PC-9 (cell line): ENCODE measurements around the gene LARP1B. TPM values are rescaled to one million over a fixed set of nuclear protein-coding genes. Genes with fewer than 3 reads are reported as not detected.

Source experiments
- Bru-seq: library from RNA; stranded (reverse); fragments of 400-500 nt; gene quantifications from one replicate; lab custom pipeline; 2021; lab: Mats Ljungman, UMichigan
- BruChase-seq, 2 experiments: library from RNA; stranded (reverse); fragments of 400-500 nt; gene quantifications; one replicate each; lab custom pipeline; 2021; lab: Mats Ljungman, UMichigan
- BruUV-seq: library from RNA; stranded (reverse); fragments of 400-500 nt; replicated peaks from 2 replicates; lab custom pipeline; 2021; lab: Mats Ljungman, UMichigan
- CTCF ChIA-PET: fragments of 300-600 bp; sonication (Branson Sonifier 250); formaldehyde crosslinking; loops from one replicate; lab custom pipeline; 2022; ENCODE audit warnings: antibody characterized with exemption; lab: Charles Lee
- POLR2A ChIA-PET: fragments of 300-600 bp; sonication (Branson Sonifier 250); formaldehyde crosslinking; loops from one replicate; lab custom pipeline; 2022; ENCODE audit warnings: antibody characterized with exemption; ENCODE audit not compliant: unreplicated experiment; lab: Charles Lee
- DNase-seq, 2 experiments: peaks; one replicate each; pipeline versions ENCODE4 v3.0.0 to v3.0.0-alpha.2; 2015 to 2022; ENCODE audit warnings: mixed read lengths in 1 of 2
- H2AFZ ChIP-seq: fragments of 200-600 bp; sonication (generic); 2 replicates; pipeline ENCODE4 v1.8.1; 2017; ENCODE audit warnings: antibody characterized with exemption
- H3F3A ChIP-seq: fragments of 200-600 bp; sonication (generic); 2 replicates; pipeline ENCODE4 v1.8.1; 2017; ENCODE audit warnings: antibody characterized with exemption, mild to moderate bottlenecking, low read depth; ENCODE audit not compliant: insufficient read depth
- H3K27ac ChIP-seq: fragments of 200-600 bp; sonication (generic); 2 replicates; pipeline ENCODE4 v1.6.1; 2016; ENCODE audit warnings: mixed run types
- H3K27me3 ChIP-seq: fragments of 200-600 bp; sonication (generic); 2 replicates; pipeline ENCODE4 v1.6.1; 2016; ENCODE audit warnings: low read depth, mixed run types; ENCODE audit not compliant: insufficient read depth
- H3K36me3 ChIP-seq: fragments of 200-600 bp; sonication (generic); 2 replicates; pipeline ENCODE4 v1.6.1; 2016; ENCODE audit warnings: low read depth, mixed run types
- H3K4me1 ChIP-seq: fragments of 200-600 bp; sonication (generic); replicated peaks from 2 replicates; pipeline ENCODE4 v1.6.1; 2016; ENCODE audit warnings: mixed run types; ENCODE audit not compliant: insufficient read depth
- H3K4me2 ChIP-seq: fragments of 200-600 bp; sonication (generic); 2 replicates; pipeline ENCODE4 v1.6.1; 2017; ENCODE audit warnings: mixed run types
- H3K4me3 ChIP-seq: fragments of 200-600 bp; sonication (generic); 2 replicates; pipeline ENCODE4 v1.6.1; 2016; ENCODE audit warnings: mixed run types
- H3K79me2 ChIP-seq: fragments of 200-600 bp; sonication (generic); 2 replicates; pipeline ENCODE4 v1.6.1; 2017; ENCODE audit warnings: low read depth, mixed run types
- H3K9me2 ChIP-seq: fragments of 200-600 bp; sonication (generic); 2 replicates; pipeline ENCODE4 v1.8.1; 2017; ENCODE audit warnings: mild to moderate bottlenecking; ENCODE audit not compliant: insufficient read depth
- H3K9me3 ChIP-seq: fragments of 200-600 bp; sonication (generic); 2 replicates; pipeline ENCODE4 v1.8.1; 2016; ENCODE audit warnings: low read depth; ENCODE audit not compliant: insufficient read depth
- H4K20me1 ChIP-seq: fragments of 200-600 bp; sonication (generic); 2 replicates; pipeline ENCODE4 v1.8.1; 2017; ENCODE audit not compliant: insufficient read depth
- EZH2 ChIP-seq: fragments of 200-600 bp; sonication (generic); IDR thresholded peaks from 2 replicates; pipeline ENCODE4 v1.8.0; 2017; ENCODE audit warnings: antibody characterized with exemption, low read depth
- intact Hi-C: fragments of 100-400 bp; cut with micrococcal nuclease; formaldehyde crosslinking; loops from one replicate; pipeline ENCODE4 v1.10.0; 2022; ENCODE audit not compliant: unreplicated experiment
- long read RNA-seq: library from polyadenylated mRNA; stranded (forward); transcript quantifications from one replicate; pipeline ENCODE4 v2.0.0, GENCODE V29; 2022
- total RNA-seq: library from RNA; stranded (reverse); gene quantifications from 2 replicates; pipeline ENCODE4 v1.2.3, GENCODE V29; 2021
- TF ChIP-seq, protein P1 (sequence below): fragments of 200-600 bp; sonication (generic); conservative IDR thresholded peaks from 2 replicates; pipeline ENCODE4 v1.6.1; 2017; ENCODE audit warnings: mixed run types, antibody characterized with exemption, mild to moderate bottlenecking, moderate library complexity

The LARP1B gene
- 17.7 and 22.0 TPM in 2 replicates for total RNA-seq
- Bru-seq, nascent RNA = percentile 67 among the genes with signal in this experiment
- percentile 72 among the genes with signal in this experiment for BruChase-seq, experiment 1, labeled RNA remaining after a 2-hour chase
- percentile 66 among the genes with signal in this experiment for BruChase-seq, experiment 2, labeled RNA remaining after a 6-hour chase
- long read RNA-seq, transcript LARP1B-202 (10 exons, 2,151 nt) = major isoform, 9 of 32 reads
- long read RNA-seq, partial matches to known transcripts = 6 of 32 reads
- long read RNA-seq, other reads (novel, unspliced or antisense) = 13 of 32 reads

DNA sequence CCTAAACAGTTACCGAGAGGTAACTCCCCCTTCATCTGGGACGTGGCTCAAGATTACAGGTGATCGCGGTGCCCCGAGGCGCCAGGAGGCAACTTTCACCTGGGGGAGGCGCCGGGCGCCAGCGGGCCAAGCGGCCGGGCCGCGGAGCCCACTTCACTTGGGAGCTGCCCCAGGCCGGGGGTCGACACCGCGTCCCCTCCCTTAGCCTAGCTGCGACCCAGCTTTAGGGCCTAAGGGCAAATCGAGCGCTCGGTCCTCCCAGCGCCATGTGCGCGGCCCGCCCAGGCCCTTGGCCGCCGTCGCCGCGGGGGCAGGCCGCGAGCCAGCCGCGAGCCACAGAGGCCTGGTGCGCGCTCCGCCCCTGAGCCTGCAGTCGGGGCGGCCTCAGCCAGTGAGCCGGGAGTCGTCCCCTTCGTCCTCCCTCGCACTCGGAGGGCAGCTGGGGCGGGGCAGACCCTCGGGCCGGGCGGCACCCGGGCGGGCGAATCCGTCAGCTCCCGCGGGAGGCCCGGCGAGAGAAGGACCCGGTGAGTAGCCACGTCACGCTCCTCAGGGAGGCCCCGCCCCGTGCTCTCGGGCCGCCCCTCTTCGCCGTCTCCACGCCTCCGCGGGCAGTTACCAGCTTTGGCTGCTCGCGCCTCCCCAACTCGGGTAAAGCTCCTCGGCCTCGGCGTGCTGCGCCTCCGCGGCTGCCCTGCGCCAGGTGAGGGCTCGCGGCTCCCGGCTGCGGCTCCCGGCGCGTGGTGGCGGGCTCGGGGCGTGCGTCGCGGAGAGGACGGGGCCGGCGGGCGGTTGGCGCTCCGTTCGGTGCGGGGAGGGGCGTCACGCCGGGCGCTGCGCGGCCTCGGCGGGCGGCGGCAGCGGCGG, at the start of gene LARP1B:
Gene LARP1B, plus strand, starts transcription at position 614 of the 867 bp plus-strand sequence. CDS start 13,640 bp downstream, outside the sequence.
- TF ChIP-seq, protein P1, sequence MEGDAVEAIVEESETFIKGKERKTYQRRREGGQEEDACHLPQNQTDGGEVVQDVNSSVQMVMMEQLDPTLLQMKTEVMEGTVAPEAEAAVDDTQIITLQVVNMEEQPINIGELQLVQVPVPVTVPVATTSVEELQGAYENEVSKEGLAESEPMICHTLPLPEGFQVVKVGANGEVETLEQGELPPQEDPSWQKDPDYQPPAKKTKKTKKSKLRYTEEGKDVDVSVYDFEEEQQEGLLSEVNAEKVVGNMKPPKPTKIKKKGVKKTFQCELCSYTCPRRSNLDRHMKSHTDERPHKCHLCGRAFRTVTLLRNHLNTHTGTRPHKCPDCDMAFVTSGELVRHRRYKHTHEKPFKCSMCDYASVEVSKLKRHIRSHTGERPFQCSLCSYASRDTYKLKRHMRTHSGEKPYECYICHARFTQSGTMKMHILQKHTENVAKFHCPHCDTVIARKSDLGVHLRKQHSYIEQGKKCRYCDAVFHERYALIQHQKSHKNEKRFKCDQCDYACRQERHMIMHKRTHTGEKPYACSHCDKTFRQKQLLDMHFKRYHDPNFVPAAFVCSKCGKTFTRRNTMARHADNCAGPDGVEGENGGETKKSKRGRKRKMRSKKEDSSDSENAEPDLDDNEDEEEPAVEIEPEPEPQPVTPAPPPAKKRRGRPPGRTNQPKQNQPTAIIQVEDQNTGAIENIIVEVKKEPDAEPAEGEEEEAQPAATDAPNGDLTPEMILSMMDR = no peak
- TF ChIP-seq EZH2 = no peak

DNA sequence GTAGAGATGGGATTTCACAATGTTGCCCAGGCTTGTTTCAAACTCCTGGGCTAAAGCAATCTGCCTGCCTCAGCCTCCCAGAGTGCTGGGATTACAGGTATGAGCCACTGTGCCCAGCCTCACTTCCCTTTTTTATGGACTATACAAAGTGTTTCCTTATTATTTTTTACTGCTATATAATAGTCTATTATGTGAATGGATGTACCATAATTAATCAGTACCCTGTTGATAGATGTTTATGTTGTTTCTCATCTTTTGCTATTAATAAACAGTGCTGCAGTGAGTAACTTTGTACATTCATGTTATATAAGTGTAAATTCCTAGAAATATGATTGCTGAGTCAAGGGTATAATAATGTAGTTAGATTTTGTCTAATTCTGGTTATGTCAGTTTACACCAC, 35.8 kb upstream of the LARP1B start:
- Histone ChIP-seq H3K36me3 (no peaks in the 10 kb centered on the region), H3K9me3 (no peaks in the 10 kb centered on the region), H3K9me2 (no peaks in the 10 kb centered on the region), H3K4me3 (no peak overlapping the region), H3K27ac (no peak overlapping the region), H3K27me3 (no peaks in the 10 kb centered on the region), H2AFZ (no peak overlapping the region), H3K79me2 (no peaks in the 10 kb centered on the region), H4K20me1 (no peaks in the 10 kb centered on the region), H3F3A (no peaks in the 10 kb centered on the region), H3K4me2 (no peak overlapping the region), H3K4me1 (no peaks in the 10 kb centered on the region)
- intact Hi-C loops = no loop called here
- no peak for DNase-seq
- ChIA-PET CTCF (no interaction called here), POLR2A (no interaction called here)
- no peak for TF ChIP-seq EZH2
- TF ChIP-seq, protein P1 = no peak
- BruUV-seq = no TSS peak

More for the DNA sequence above, at the start of gene LARP1B:
- Histone ChIP-seq H3K27me3 (no peaks in the 10 kb centered on the region), H3K9me3 (no peaks in the 10 kb centered on the region), H3F3A (no peaks in the 10 kb centered on the region), H3K4me3 (peak within 1 kb of the TSS; percentile 88), H3K27ac (peak within 1 kb of the TSS; percentile 93), H4K20me1 (no peaks in the 10 kb centered on the region), H2AFZ (peak within 1 kb of the TSS; percentile 80), H3K36me3 (no peaks in the 10 kb centered on the region), H3K79me2 (peaks cover 24% of the 10 kb centered on the region), H3K4me1 (peaks cover 4% of the 10 kb centered on the region; the same call in 1 of the 2 replicates), H3K4me2 (peak within 1 kb of the TSS; percentile 76), H3K9me2 (no peaks in the 10 kb centered on the region)
- intact Hi-C loops = loop anchor here (1.0 to 10.0 kb wide), 8 partner anchors 96 to 754 kb away; partner anchors contain the start of genes ABHD18, HSPA4L, MFSD8 and PGRMC2
- BruUV-seq = TSS peak; percentile 94
- ChIA-PET POLR2A (interaction anchor here (0.6 to 1.1 kb wide), 7 partner anchors 62 to 435 kb away, joined by 3 to 12 read pairs (median 4); partner anchors contain the start of genes ABHD18 and MFSD8), CTCF (interaction anchor here (0.6 kb wide), 1 partner anchor 96 kb away, joined by 5 read pairs; the partner anchor contains the start of genes ABHD18 and MFSD8)
- DNase-seq = peak; percentile 82 to 98

DNA sequence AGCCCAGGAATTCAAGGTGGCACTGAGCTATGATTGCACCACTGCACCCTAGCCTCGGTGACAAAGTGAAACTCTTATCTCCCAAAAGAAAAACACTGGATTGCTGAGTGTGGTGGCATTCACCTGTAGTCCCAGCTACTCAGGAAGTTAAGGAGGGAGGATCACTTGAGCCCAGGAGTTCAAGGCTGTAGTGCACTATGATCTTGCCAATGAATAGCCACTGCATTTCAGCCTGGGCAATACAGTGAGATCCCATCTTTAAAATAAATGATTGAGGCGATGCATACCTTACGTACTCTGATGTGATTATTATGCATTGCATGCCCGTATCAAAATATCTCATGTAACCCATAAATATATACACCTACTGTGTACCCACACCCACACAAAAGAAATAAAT, 31.2 kb upstream of the LARP1B start:
- TF ChIP-seq, protein P1 = no peak
- TF ChIP-seq EZH2 = no peak
- no peak for DNase-seq
- Histone ChIP-seq H3K27me3 (no peaks in the 10 kb centered on the region), H3K36me3 (no peaks in the 10 kb centered on the region), H3K9me3 (no peaks in the 10 kb centered on the region), H3K4me1 (no peaks in the 10 kb centered on the region), H3K4me2 (no peak overlapping the region), H3F3A (no peaks in the 10 kb centered on the region), H2AFZ (no peak overlapping the region), H4K20me1 (no peaks in the 10 kb centered on the region), H3K4me3 (no peak overlapping the region), H3K9me2 (no peaks in the 10 kb centered on the region), H3K27ac (no peak overlapping the region), H3K79me2 (no peaks in the 10 kb centered on the region)
- ChIA-PET CTCF (no interaction called here), POLR2A (no interaction called here)
- intact Hi-C loops = no loop called here
- no TSS peak for BruUV-seq
